ENCODE results near the gene NRG3. TPM values are rescaled to one million over a fixed set of nuclear protein-coding genes. Genes with fewer than 3 reads are reported as not detected.

Gene NRG3
- not detected in 5 replicates for total RNA-seq (2022; extraction: Qiagen RNA extraction)

DNA sequence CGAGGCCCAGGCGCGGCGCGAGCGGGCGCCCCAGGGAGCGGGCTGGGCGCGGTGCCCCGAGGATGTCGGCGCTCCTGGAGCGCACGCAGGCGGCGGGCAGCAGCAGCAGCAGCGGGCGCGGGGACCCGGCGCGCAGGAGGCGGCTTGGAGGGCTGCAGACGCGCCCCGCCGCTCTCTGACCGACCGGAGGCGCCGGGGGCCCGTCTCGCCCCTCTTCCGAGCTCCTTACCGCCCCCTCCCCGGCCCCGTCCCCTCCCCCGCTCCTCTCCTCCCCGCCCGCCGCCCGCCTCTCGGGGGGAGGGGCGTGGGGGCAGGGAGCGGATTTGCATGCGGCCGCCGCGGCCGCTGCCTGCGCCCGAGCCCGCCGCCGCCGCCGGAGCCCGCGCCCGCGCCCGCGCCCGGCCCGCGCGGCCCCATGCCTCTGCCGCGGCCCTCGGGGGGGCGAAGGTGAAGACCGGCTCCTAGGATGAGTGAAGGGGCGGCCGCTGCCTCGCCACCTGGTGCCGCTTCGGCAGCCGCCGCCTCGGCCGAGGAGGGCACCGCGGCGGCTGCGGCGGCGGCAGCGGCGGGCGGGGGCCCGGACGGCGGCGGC lies at the start of gene NRG3:
TSS of gene NRG3 (plus strand) at position 320 of the 592 bp plus-strand sequence.

